MM.1S (cell line): ENCODE data around the gene YPEL2.

Experiments
- EZH2phosphoT487 ChIP-seq: fragments of 300-600 bp; sonication (generic); IDR thresholded peaks from 2 replicates; pipeline ENCODE4 v1.6.1; 2018; ENCODE audit warnings: antibody characterized with exemption, low read length
- TF ChIP-seq, protein P1 (sequence below): fragments of 300-600 bp; sonication (generic); IDR thresholded peaks from 2 replicates; pipeline ENCODE4 v1.5.1; 2016; ENCODE audit warnings: antibody characterized with exemption, low read length, mixed read lengths

DNA sequence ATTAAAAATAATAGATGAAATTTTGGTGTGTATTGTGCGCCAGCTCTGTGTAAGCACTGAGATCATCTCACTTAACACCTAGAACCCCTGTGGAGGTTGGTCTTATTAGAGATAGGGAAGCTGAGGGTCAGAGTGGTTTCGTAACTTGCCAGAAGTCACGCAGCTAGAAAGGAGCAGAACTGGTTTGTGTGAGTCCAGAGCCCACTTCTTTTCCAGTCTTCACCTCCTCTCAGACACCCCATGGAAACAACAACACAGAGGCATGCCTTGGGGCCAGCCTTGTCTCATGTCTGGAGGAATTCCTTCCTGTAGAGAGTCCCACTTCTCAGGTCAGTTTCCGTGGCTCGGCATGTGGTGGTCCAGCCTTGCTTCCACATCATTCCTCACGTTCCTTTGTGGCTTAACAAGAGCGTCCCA lies 16.5 kb downstream of the YPEL2 start:
- TF ChIP-seq, protein P1, sequence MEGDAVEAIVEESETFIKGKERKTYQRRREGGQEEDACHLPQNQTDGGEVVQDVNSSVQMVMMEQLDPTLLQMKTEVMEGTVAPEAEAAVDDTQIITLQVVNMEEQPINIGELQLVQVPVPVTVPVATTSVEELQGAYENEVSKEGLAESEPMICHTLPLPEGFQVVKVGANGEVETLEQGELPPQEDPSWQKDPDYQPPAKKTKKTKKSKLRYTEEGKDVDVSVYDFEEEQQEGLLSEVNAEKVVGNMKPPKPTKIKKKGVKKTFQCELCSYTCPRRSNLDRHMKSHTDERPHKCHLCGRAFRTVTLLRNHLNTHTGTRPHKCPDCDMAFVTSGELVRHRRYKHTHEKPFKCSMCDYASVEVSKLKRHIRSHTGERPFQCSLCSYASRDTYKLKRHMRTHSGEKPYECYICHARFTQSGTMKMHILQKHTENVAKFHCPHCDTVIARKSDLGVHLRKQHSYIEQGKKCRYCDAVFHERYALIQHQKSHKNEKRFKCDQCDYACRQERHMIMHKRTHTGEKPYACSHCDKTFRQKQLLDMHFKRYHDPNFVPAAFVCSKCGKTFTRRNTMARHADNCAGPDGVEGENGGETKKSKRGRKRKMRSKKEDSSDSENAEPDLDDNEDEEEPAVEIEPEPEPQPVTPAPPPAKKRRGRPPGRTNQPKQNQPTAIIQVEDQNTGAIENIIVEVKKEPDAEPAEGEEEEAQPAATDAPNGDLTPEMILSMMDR, result no peak
- no peak for TF ChIP-seq EZH2phosphoT487
